H9 (cell line): ENCODE results near the gene RNF13. TPM values are rescaled to one million over a fixed set of nuclear protein-coding genes. Genes with fewer than 3 reads are reported as not detected.

Experiments
- DNase-seq: peaks from one replicate; pipeline ENCODE4 v3.0.0-alpha.2; 2017
- H2AFZ ChIP-seq: one replicate; pipeline ENCODE4 v1.6.1; 2013; ENCODE audit warnings: mild to moderate bottlenecking, low read length, control low read depth, moderate library complexity
- H2AK5ac ChIP-seq: 2 replicates; pipeline ENCODE4 v1.6.1; 2013; ENCODE audit warnings: low read length, control low read depth, mixed read lengths; ENCODE audit not compliant: insufficient read length
- H2BK120ac ChIP-seq: one replicate; pipeline ENCODE4 v1.6.1; 2013; ENCODE audit warnings: low read depth, mild to moderate bottlenecking, low read length, control low read depth, inconsistent platforms; ENCODE audit not compliant: poor library complexity, severe bottlenecking
- H2BK12ac ChIP-seq: 2 replicates; pipeline ENCODE4 v1.6.1; 2013; ENCODE audit warnings: low read length, control low read depth, mixed read lengths, low read depth; ENCODE audit not compliant: insufficient read length
- H2BK15ac ChIP-seq: 2 replicates; pipeline ENCODE4 v1.6.1; 2013; ENCODE audit warnings: low read depth, low read length, control low read depth
- H2BK20ac ChIP-seq: one replicate; pipeline ENCODE4 v1.6.1; 2013; ENCODE audit warnings: low read depth, mild to moderate bottlenecking, low read length, control low read depth, inconsistent platforms; ENCODE audit not compliant: poor library complexity, severe bottlenecking
- H2BK5ac ChIP-seq: 2 replicates; pipeline ENCODE4 v1.6.1; 2013; ENCODE audit warnings: low read length, control low read depth, mixed read lengths; ENCODE audit not compliant: insufficient read length
- H3K14ac ChIP-seq: 2 replicates; pipeline ENCODE4 v1.6.1; 2013; ENCODE audit warnings: low read length, control low read depth; ENCODE audit not compliant: insufficient read depth
- H3K18ac ChIP-seq: 2 replicates; pipeline ENCODE4 v1.6.1; 2013; ENCODE audit warnings: low read depth, mild to moderate bottlenecking, mixed read lengths, low read length, control low read depth; ENCODE audit not compliant: insufficient read length
- H3K23ac ChIP-seq: 2 replicates; pipeline ENCODE4 v1.6.1; 2013; ENCODE audit warnings: low read length, control low read depth, mixed read lengths, low read depth; ENCODE audit not compliant: insufficient read length
- H3K23me2 ChIP-seq: 2 replicates; pipeline ENCODE4 v1.6.1; 2013; ENCODE audit warnings: low read depth, mild to moderate bottlenecking, mixed read lengths, low read length, control low read depth; ENCODE audit not compliant: insufficient read length, poor library complexity, severe bottlenecking
- H3K27ac ChIP-seq: 2 replicates; pipeline ENCODE4 v1.5.1; 2013; ENCODE audit warnings: low read length, control low read depth, mixed read lengths, low read depth; ENCODE audit not compliant: insufficient read length
- H3K27me3 ChIP-seq: 2 replicates; pipeline ENCODE4 v1.6.1; 2013; ENCODE audit warnings: low read length, control low read depth, inconsistent platforms; ENCODE audit not compliant: insufficient read depth
- H3K4ac ChIP-seq: 2 replicates; pipeline ENCODE4 v1.6.1; 2013; ENCODE audit warnings: low read depth, mild to moderate bottlenecking, control low read depth, inconsistent platforms, low read length, moderate library complexity
- H3K4me1 ChIP-seq: 2 replicates; pipeline ENCODE4 v1.6.1; 2013; ENCODE audit warnings: low read length, control low read depth, inconsistent platforms; ENCODE audit not compliant: insufficient read depth
- H3K4me2 ChIP-seq: 2 replicates; pipeline ENCODE4 v1.6.1; 2013; ENCODE audit warnings: low read length, control low read depth, mixed read lengths; ENCODE audit not compliant: insufficient read length, insufficient read depth
- H3K56ac ChIP-seq: 2 replicates; pipeline ENCODE4 v1.6.1; 2013; ENCODE audit warnings: low read depth, mild to moderate bottlenecking, mixed read lengths, low read length, control low read depth; ENCODE audit not compliant: insufficient read length
- H3K79me1 ChIP-seq: 2 replicates; pipeline ENCODE4 v1.6.1; 2013; ENCODE audit warnings: low read depth, mild to moderate bottlenecking, moderate library complexity, low read length, control low read depth, inconsistent platforms; ENCODE audit not compliant: insufficient read depth, poor library complexity, severe bottlenecking
- H3K79me2 ChIP-seq: 2 replicates; pipeline ENCODE4 v1.6.1; 2013; ENCODE audit warnings: low read length, control low read depth, inconsistent platforms; ENCODE audit not compliant: insufficient read depth
- H3K9ac ChIP-seq: 2 replicates; pipeline ENCODE4 v1.6.1; 2013; ENCODE audit warnings: low read length, control low read depth, mixed read lengths; ENCODE audit not compliant: insufficient read length; ENCODE audit errors: extremely low read depth
- H3K9me3 ChIP-seq: one replicate; pipeline ENCODE4 v1.6.1; 2013; ENCODE audit warnings: low read depth, low read length, inconsistent platforms; ENCODE audit not compliant: control insufficient read depth
- H3T11ph ChIP-seq: one replicate; pipeline ENCODE4 v1.6.1; 2013; ENCODE audit warnings: mild to moderate bottlenecking, low read length, control low read depth, inconsistent platforms
- H4K20me1 ChIP-seq: one replicate; pipeline ENCODE4 v1.6.1; 2013; ENCODE audit not compliant: control insufficient read depth, insufficient read length, insufficient read depth
- H4K5ac ChIP-seq: 2 replicates; pipeline ENCODE4 v1.6.1; 2013; ENCODE audit warnings: low read depth, mild to moderate bottlenecking, mixed read lengths, low read length, control low read depth; ENCODE audit not compliant: insufficient read length
- H4K8ac ChIP-seq: replicated peaks from 2 replicates; pipeline ENCODE4 v1.6.1; 2013; ENCODE audit warnings: low read length, control low read depth, mixed read lengths, low read depth; ENCODE audit not compliant: insufficient read length
- H4K91ac ChIP-seq: 2 replicates; pipeline ENCODE4 v1.6.1; 2013; ENCODE audit warnings: low read depth, mild to moderate bottlenecking, moderate library complexity, mixed read lengths, low read length, control low read depth; ENCODE audit not compliant: insufficient read length
- H3K27ac Mint-ChIP-seq, 3 experiments: 2 replicates in 2 of 3; 3 replicates in 1 of 3; pipeline ENCODE4 v1.8.0; 2020 to 2021; ENCODE audit warnings: mixed read lengths in 3 of 3, mild to moderate bottlenecking in 1 of 3, moderate library complexity in 1 of 3
- H3K27me3 Mint-ChIP-seq: 2 replicates; pipeline ENCODE4 v1.8.0; 2021; ENCODE audit warnings: low read depth, mild to moderate bottlenecking, moderate library complexity, mixed read lengths
- H3K36me3 Mint-ChIP-seq, 3 experiments: 2 replicates in 2 of 3; 3 replicates in 1 of 3; pipeline ENCODE4 v1.8.0; 2020 to 2021; ENCODE audit warnings: low read depth in 3 of 3, mixed read lengths in 3 of 3; ENCODE audit not compliant: insufficient read depth in 1 of 3
- H3K4me1 Mint-ChIP-seq, 2 experiments: 2 replicates each; pipeline ENCODE4 v1.8.0; 2020; ENCODE audit warnings: mixed read lengths in 2 of 2
- H3K4me3 Mint-ChIP-seq, 2 experiments: 2 replicates in 1 of 2; 3 replicates in 1 of 2; pipeline ENCODE4 v1.8.0; 2020 to 2021; ENCODE audit warnings: mild to moderate bottlenecking in 2 of 2, mixed read lengths in 2 of 2, moderate library complexity in 1 of 2
- H3K9me3 Mint-ChIP-seq, 2 experiments: 2 replicates in 1 of 2; 3 replicates in 1 of 2; pipeline ENCODE4 v1.8.0; 2020; ENCODE audit warnings: mild to moderate bottlenecking in 2 of 2, mixed read lengths in 2 of 2, moderate library complexity in 1 of 2
- CTCF ChIP-seq: fragments of 200-600 bp; sonication (generic); conservative IDR thresholded peaks from 3 replicates; pipeline ENCODE4 v1.8.0; 2021; ENCODE audit warnings: antibody characterized with exemption, mild to moderate bottlenecking
- WGBS: extraction: QIAGEN DNeasy Blood & Tissue Kit; methylation state at CpG from one replicate; pipeline ENCODE4 v1.1.7; 2013; ENCODE audit warnings: missing lambda C conversion rate, low lambda C conversion rate, mixed read lengths; ENCODE audit not compliant: insufficient read length; ENCODE audit errors: extremely low coverage; 5-methylcytosine and 5-hydroxymethylcytosine counted together
- total RNA-seq: library from RNA; stranded (reverse); gene quantifications from 2 replicates; pipeline ENCODE4 v1.2.1, GENCODE V29; 2021

RNF13 gene
- total RNA-seq, 1 experiment from 2014 or later, result 23.4 TPM

GRCh38 chr3:149957361-149958125, 144.5 kb downstream of the RNF13 start:
- H3K4me2 ChIP-seq, result no peak overlapping the region
- H4K8ac ChIP-seq, result no peak overlapping the region
- H4K91ac ChIP-seq, result no peak overlapping the region
- H3K79me2 ChIP-seq, result no peaks in the 10 kb centered on the region
- H3K79me1 ChIP-seq, result no peaks in the 10 kb centered on the region
- Mint-ChIP-seq H3K36me3 (peaks cover 6 to 18% (median 14%) of the 10 kb centered on the region in 3 experiments; a peak in 6 of 7 replicates), H3K27ac (no peak overlapping the region), H3K9me3 (no peaks in the 10 kb centered on the region), H3K4me3 (no peak overlapping the region), H3K27me3 (no peaks in the 10 kb centered on the region), H3K4me1 (peaks cover 17 to 25% of the 10 kb centered on the region in 2 experiments)
- no peak for TF ChIP-seq CTCF
- no peak overlapping the region for H4K5ac ChIP-seq
- no peak overlapping the region for H3K56ac ChIP-seq
- no peaks in the 10 kb centered on the region for H3K27me3 ChIP-seq
- H3T11ph ChIP-seq, result no peak overlapping the region
- no peak overlapping the region for H2BK5ac ChIP-seq
- H3K23ac ChIP-seq, result no peak overlapping the region
- H2BK120ac ChIP-seq, result no peak overlapping the region
- H2AK5ac ChIP-seq, result no peak overlapping the region
- H3K4me1 ChIP-seq, result no peaks in the 10 kb centered on the region
- H3K4ac ChIP-seq, result no peak overlapping the region
- no peak overlapping the region for H2BK12ac ChIP-seq
- H2AFZ ChIP-seq, result no peak overlapping the region
- WGBS, result no CpG with 5 or more reads among the region's 3 CpGs
- H3K27ac ChIP-seq, result no peak overlapping the region
- no peak overlapping the region for H3K9ac ChIP-seq
- H3K23me2 ChIP-seq, result no peaks in the 10 kb centered on the region
- no peak overlapping the region for H3K18ac ChIP-seq
- no peak overlapping the region for H2BK15ac ChIP-seq
- H3K14ac ChIP-seq, result no peak overlapping the region
- no peak overlapping the region for H2BK20ac ChIP-seq
- DNase-seq, result no peak
- H4K20me1 ChIP-seq, result no peaks in the 10 kb centered on the region
- no peaks in the 10 kb centered on the region for H3K9me3 ChIP-seq
